NOMO-1 treated with DMSO at 0.1 percent for 48 hours (cell line): Measurements from ENCODE around the gene ABLIM1.

Experiments
- DNase-seq: peaks from one replicate; lab custom pipeline; 2025; ENCODE audit not compliant: unreplicated experiment; lab: John Stamatoyannopoulos, UW

ABLIM1 gene

GRCh38 chr10:114624422-114624821 is 33.7 kb downstream of the ABLIM1 start:
- DNase-seq = no peak

DNA sequence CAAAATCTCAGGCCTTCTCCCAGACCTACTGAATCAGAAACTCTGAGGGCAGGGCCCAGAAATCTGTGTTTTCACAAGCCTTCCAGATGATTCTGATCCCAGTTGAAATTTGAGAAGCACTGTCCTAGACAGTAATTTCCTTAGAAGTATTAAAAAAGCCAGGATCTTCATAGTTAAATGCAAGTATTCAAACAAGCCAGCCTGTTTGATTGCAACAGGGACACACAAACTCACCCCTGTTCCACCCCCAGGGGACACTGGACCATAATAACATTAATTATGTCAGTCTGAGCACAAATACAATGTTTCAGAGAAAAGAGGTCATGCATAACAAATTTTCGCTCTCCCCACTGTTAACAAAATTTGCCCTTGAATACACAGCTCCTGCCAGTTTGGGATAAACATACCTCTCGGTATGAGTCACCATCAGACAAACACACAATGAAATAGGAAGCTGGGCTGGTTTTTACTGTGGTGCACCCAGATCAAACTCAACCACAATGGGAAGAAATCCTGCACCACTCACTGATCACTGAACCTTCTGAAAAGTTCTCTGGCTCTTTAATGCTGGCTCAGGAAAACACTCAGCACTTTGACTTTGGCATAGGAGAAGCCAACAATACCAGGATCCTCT is 34.3 kb downstream of the ABLIM1 start:
- DNase-seq = no peak

GRCh38 chr10:114623155-114623554 is 34.9 kb downstream of the ABLIM1 start:
- no peak for DNase-seq

- DNase-seq = no peak
Measured at GRCh38 chr10:114618722-114619121, 39.4 kb downstream of the ABLIM1 start.

GRCh38 chr10:114616516-114616915 is 41.6 kb downstream of the ABLIM1 start:
- no peak for DNase-seq

DNA sequence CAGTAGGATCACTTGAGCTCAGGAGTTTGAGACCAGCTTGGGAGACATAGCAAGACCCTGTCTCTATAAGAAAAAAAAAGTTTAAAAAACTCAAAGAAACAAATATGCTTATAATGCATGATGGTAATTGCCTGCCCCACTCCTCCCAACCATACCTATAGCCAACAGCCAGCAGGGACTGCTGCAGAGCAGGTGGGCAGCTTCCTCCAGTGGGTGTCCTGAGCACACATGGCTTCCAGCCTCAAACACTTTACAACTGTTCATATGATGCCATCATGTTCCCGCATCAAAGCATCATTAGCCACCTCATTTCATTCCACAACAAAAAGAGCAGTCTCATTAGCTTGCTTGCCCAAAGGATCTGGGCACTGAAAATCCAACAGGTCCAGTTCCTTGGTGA is 42.0 kb downstream of the ABLIM1 start:
- DNase-seq = no peak

GRCh38 chr10:114615600-114616007 is 42.5 kb downstream of the ABLIM1 start:
- no peak for DNase-seq

DNA sequence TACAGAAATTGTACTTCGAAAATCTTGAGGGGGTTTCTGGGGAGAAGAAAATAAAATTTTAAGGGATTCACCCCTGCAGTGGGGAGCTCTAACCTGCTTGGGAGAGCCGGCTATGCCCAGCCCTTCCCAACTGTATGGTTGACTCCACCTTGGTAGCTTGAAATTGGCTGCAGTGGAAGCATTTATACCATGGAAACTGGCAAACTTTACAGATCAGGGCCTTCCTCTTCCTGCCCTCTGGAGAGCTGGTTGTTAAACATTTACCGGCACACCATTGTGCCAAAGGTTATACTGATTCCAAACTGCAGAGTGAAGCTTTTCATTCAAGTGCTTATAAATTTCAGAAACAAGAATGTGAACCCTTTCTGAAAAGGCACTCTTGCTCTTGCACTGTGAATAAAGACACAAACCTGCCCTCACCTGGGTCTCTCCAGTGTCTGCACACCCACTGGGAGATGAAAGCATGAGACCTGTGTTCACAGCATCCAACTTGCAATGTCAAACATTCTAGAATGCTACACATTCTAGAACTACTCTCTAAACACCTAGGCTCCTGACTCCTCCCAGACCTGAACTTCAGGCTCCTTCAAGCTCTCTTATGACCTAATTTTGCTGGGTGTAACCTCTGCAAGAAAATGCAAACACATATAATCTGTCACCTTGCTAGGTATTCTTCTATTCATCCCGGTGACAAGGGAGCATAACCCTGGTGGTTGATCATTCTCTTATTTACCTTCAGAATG is 44.7 kb downstream of the ABLIM1 start:
- DNase-seq = no peak

DNA sequence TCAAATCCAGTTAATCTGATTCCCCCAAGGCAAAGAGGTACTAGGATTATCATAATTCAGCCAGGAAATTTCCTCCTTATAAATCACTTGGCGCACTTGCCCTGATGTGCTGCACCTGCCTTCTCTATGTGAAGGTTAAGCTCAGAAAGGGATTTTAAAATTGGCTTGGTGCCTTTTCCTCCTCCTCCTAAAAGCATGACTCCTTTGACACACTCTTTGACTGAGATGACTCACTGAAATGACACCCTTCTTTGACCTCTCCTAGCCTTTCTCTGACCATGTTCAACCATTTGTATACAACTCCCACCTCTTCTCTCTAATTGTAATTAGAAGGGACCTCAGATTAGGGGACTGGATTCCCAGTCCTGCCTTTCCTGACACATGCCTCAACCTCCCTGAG is 46.5 kb downstream of the ABLIM1 start:
- DNase-seq = no peak

DNA sequence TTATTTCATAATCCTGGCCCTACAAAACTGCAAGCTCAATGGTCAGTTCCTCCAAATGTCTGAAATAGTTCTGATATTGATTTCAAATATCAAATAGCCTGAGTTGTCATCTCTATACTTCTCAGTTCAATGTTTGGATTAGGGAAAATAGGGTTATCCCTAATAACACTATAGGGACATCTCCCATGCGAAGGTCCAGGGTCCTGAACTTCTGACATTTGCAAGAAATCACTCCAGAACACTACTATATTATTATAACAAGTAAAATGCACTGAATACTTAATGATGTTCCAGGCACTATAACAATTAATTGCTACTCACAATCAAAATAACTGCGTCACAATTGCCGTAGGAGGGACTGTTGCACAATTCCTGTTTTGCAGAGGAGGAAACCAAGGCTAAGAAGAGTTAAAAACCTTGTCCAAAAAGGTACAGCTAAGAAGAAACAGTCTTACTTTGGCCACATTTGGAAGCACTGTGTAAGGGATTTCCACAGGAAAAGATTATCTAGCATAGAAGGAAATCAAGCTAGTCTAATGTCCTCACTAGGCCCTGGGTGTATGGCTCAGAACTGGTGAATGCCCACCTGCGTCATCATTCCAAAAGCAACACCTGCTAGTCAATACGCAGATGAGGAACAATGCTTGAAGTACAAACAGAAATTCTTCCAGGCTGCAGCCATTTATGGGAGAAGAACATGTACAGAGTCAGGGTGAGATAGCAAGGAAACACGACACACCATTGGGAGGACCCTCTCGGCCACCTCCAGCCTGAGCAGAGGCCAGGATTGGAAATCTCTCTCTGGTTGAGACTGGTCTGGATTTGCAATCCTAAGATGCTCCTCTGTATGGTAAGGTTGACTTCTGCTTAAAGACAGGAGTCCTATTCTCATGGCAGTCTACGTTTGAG is 48.3 kb downstream of the ABLIM1 start:
- no peak for DNase-seq

DNA sequence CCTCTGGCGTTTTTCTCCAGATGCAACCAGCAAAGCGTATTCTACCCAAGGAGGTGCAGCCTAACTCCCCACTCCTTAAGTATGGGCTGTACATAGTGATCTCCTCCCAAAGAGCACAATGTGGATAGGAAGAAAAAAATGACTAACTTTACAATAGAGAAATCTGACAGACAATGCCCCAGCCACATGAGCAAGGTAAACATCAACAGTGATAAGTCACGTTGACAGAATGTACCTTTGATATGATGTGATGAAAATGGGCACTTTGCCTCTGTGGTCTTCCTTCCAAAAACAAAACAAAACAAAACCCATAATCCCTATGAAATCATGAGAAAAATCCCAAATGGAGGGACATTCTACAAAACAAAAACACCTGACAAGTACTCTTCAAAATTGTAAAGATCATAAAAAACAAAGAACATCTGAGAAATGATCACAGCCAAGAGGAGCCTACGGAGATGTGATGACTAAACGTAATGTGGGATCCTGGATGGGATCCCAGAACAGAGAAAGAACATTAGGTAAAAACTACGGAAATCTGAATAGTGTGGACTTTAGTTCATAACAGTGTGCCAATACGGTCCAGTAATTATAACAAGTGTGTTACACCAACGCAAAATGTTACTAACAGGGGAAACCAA is 50.6 kb downstream of the ABLIM1 start:
- no peak for DNase-seq

DNA sequence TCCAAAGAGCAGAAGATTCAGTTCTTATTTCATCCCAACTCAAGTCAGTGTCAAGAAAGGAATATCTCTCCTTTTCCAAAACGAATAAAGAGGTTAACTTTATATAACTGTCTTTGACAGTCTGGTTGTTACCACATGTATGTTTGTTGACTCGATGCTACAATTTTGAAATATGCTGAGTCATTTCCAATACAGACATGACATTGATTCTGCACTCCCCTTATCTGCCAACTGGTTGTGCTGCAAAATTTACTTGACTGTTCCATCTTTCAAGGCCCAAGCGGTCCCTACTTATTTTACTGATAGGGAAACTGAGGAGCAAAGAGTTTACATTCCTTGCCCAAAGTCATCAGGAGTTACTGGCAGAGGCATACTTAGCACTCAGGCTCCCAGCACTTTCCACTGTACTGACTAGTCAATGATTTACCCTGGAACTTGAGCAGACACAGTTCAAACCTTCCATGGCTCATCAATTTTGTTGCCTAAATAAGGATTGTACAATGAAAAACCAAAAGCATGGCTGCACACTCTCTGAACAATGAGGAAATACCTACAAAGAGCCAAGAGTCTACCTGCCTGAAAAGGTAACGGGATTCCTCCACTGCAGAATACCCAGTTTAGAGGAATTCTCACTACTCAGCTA is 52.8 kb downstream of the ABLIM1 start:
- DNase-seq = no peak

GRCh38 chr10:114604357-114605130 is 53.5 kb downstream of the ABLIM1 start:
- no peak for DNase-seq

- no peak for DNase-seq
Measured at GRCh38 chr10:114603948-114604347, 54.1 kb downstream of the ABLIM1 start.

- DNase-seq = no peak
Measured at GRCh38 chr10:114603303-114603702, 54.8 kb downstream of the ABLIM1 start.

- no peak for DNase-seq
Measured at GRCh38 chr10:114600057-114600456, 58.0 kb downstream of the ABLIM1 start.

- DNase-seq = no peak
Measured at GRCh38 chr10:114596793-114597192, 61.3 kb downstream of the ABLIM1 start.

GRCh38 chr10:114593816-114594468 is 64.1 kb downstream of the ABLIM1 start:
- no peak for DNase-seq

DNA sequence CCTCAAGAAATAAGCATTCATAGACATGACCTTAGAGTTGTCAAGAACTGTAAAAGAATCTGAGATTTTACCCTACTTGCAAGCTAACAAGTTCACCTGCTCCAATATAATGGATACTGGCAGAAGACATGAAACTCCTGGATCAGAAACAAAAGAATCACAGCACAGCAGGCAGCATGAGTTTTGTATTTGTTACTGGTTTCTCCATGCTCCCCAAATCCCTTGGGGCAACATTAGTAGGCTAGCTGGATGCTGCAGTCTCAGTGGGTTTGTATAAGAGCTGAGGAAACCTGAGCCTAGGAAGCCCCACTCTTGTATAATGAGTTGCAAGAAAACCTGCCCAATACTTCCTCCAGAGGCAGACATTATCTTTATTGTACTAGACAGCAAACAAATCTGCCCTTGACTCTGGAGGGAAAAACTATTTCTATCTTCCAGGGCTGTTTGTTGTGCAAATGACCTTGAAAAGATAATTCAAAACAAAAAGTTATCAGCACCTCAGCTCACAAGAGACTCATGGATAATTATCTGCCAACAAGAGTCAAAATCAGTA is 64.8 kb downstream of the ABLIM1 start:
- no peak for DNase-seq
